SK-N-SH (cell line): ENCODE data around the gene SDC3. TPM values are rescaled to one million over a fixed set of nuclear protein-coding genes. Genes with fewer than 3 reads are reported as not detected.

Experiments used
- CTCF ChIA-PET: fragments of 300-600, 350-600 bp; formaldehyde crosslinking; extraction: SDS; loops from one replicate; lab custom pipeline; 2021; lab: Yijun Ruan, JAX
- POLR2A ChIA-PET: fragments of 350-600 bp; sonication (Branson Sonifier 250); formaldehyde crosslinking; extraction: SDS; loops from one replicate; lab custom pipeline; 2020; ENCODE audit warnings: antibody characterized with exemption, inconsistent platforms; lab: Yijun Ruan, JAX
- DNase-seq: peaks from one replicate; pipeline ENCODE4 v3.0.0; 2012
- H2AFZ ChIP-seq: fragments of 200-600 bp; sonication (generic); 2 replicates; pipeline ENCODE4 v1.8.1; 2016; ENCODE audit warnings: antibody characterized with exemption, mild to moderate bottlenecking, low read depth
- H3F3A ChIP-seq: fragments of 200-600 bp; sonication (generic); replicated peaks from 2 replicates; pipeline ENCODE3; 2016; ENCODE audit warnings: antibody characterized with exemption, mild to moderate bottlenecking; ENCODE audit not compliant: insufficient read depth
- H3K27ac ChIP-seq, 2 experiments: fragments of 200-500 bp in 1 of 2; fragments of 200-600 bp in 1 of 2; sonication (Bioruptor generic) in 1 of 2; sonication (generic), shearing (Covaris generic) in 1 of 2; 2 replicates each; pipeline versions ENCODE4 v1.5.1 to v1.6.1; 2014 to 2016; ENCODE audit warnings: low read depth in 2 of 2, inconsistent platforms in 1 of 2, low read length in 1 of 2, mild to moderate bottlenecking in 1 of 2, mixed read lengths in 1 of 2
- H3K27me3 ChIP-seq: fragments of 200-600 bp; sonication (generic), shearing (Covaris generic); 2 replicates; pipeline ENCODE4 v1.6.1; 2016; ENCODE audit warnings: mixed run types; ENCODE audit not compliant: insufficient read depth
- H3K36me3 ChIP-seq, 2 experiments: fragments of 200-500 bp in 1 of 2; fragments of 200-600 bp in 1 of 2; sonication (Bioruptor generic) in 1 of 2; sonication (generic) in 1 of 2; replicated peaks in 1 of 2; 2 replicates each; pipeline versions ENCODE3 to v1.5.1; 2014 to 2016; ENCODE audit warnings: low read length in 1 of 2, mild to moderate bottlenecking in 1 of 2; ENCODE audit not compliant: insufficient read depth in 2 of 2, control insufficient read depth in 1 of 2
- H3K4me1 ChIP-seq, 2 experiments: fragments of 200-500 bp in 1 of 2; fragments of 200-600 bp in 1 of 2; sonication (Bioruptor generic) in 1 of 2; sonication (generic), shearing (Covaris generic) in 1 of 2; 2 replicates each; pipeline versions ENCODE4 v1.5.1 to v1.6.1; 2014 to 2016; ENCODE audit warnings: low read depth in 1 of 2, low read length in 1 of 2, mixed run types in 1 of 2; ENCODE audit not compliant: insufficient read depth in 2 of 2, control insufficient read depth in 1 of 2
- H3K4me2 ChIP-seq: fragments of 200-600 bp; sonication (generic), shearing (Covaris generic); 2 replicates; pipeline ENCODE4 v1.6.1; 2017; ENCODE audit warnings: mixed run types
- H3K4me3 ChIP-seq, 2 experiments: fragments of 200-500 bp in 1 of 2; fragments of 200-600 bp in 1 of 2; sonication (Bioruptor generic) in 1 of 2; sonication (generic), shearing (Covaris generic) in 1 of 2; 2 replicates each; pipeline versions ENCODE4 v1.5.1 to v1.8.1; 2014 to 2016; ENCODE audit warnings: low read depth in 2 of 2, inconsistent platforms in 1 of 2, low read length in 1 of 2, mild to moderate bottlenecking in 1 of 2, mixed read lengths in 1 of 2, moderate library complexity in 1 of 2
- H3K79me2 ChIP-seq: fragments of 200-600 bp; sonication (generic); 2 replicates; pipeline ENCODE4 v1.8.1; 2017; ENCODE audit warnings: mild to moderate bottlenecking; ENCODE audit not compliant: insufficient read depth
- H3K9ac ChIP-seq: fragments of 200-600 bp; sonication (generic); 2 replicates; pipeline ENCODE4 v1.6.1; 2017; ENCODE audit warnings: mixed run types
- H3K9me2 ChIP-seq: fragments of 200-600 bp; sonication (generic); 2 replicates; pipeline ENCODE4 v1.6.1; 2017; ENCODE audit warnings: mixed run types
- H3K9me3 ChIP-seq: fragments of 200-600 bp; sonication (generic); 2 replicates; pipeline ENCODE4 v1.6.1; 2017; ENCODE audit warnings: mixed run types, mild to moderate bottlenecking, moderate library complexity
- H4K20me1 ChIP-seq: fragments of 200-600 bp; sonication (generic); 2 replicates; pipeline ENCODE4 v1.6.1; 2017; ENCODE audit warnings: mild to moderate bottlenecking, mixed run types; ENCODE audit not compliant: insufficient read depth
- ELF1 ChIP-seq: IDR thresholded peaks from 2 replicates; pipeline ENCODE4 v1.4.0; 2012
- EZH2phosphoT487 ChIP-seq: fragments of 200-600 bp; sonication (generic); IDR thresholded peaks from 2 replicates; pipeline ENCODE4 v1.6.1; 2017; ENCODE audit warnings: low read depth, mixed run types, mild to moderate bottlenecking, antibody characterized with exemption, moderate library complexity, borderline replicate concordance
- FOSL2 ChIP-seq: IDR thresholded peaks from 2 replicates; pipeline ENCODE4 v1.4.0; 2012; ENCODE audit warnings: low read depth, mild to moderate bottlenecking, moderate library complexity, borderline replicate concordance
- GABPA ChIP-seq: IDR thresholded peaks from 2 replicates; pipeline ENCODE4 v1.4.0; 2012; ENCODE audit warnings: low read depth, mild to moderate bottlenecking
- JUND ChIP-seq: IDR thresholded peaks from 2 replicates; pipeline ENCODE4 v1.4.0; 2012
- MAX ChIP-seq: IDR thresholded peaks from 2 replicates; pipeline ENCODE4 v1.4.0; 2012; ENCODE audit warnings: low read depth
- MEF2A ChIP-seq: IDR thresholded peaks from 2 replicates; pipeline ENCODE4 v1.4.0; 2012; ENCODE audit warnings: low read depth, borderline replicate concordance
- MXI1 ChIP-seq: IDR thresholded peaks from 2 replicates; pipeline ENCODE4 v1.6.1; 2012; ENCODE audit warnings: mild to moderate bottlenecking, low read depth, low read length, improper control_type of control experiment
- PBX3 ChIP-seq: IDR thresholded peaks from 2 replicates; pipeline ENCODE4; 2012
- POLR2AphosphoS5 ChIP-seq: IDR thresholded peaks from 2 replicates; pipeline ENCODE4 v1.6.1; 2012; ENCODE audit warnings: low read depth, low read length
- RAD21 ChIP-seq: IDR thresholded peaks from 2 replicates; pipeline ENCODE4 v1.6.1; 2012; ENCODE audit warnings: mild to moderate bottlenecking, low read length
- RFX5 ChIP-seq: IDR thresholded peaks from 2 replicates; pipeline ENCODE4 v1.6.1; 2012; ENCODE audit warnings: mild to moderate bottlenecking, improper control_type of control experiment, low read length
- RXRA ChIP-seq: IDR thresholded peaks from 2 replicates; pipeline ENCODE4 v1.4.0; 2012; ENCODE audit warnings: low read depth, mild to moderate bottlenecking, borderline replicate concordance
- SIN3A ChIP-seq: IDR thresholded peaks from 2 replicates; pipeline ENCODE4 v1.6.1; 2012; ENCODE audit warnings: low read depth, mild to moderate bottlenecking, low read length, moderate library complexity, borderline replicate concordance
- TEAD4 ChIP-seq: IDR thresholded peaks from 2 replicates; pipeline ENCODE4 v1.4.0; 2012; ENCODE audit warnings: mild to moderate bottlenecking, borderline replicate concordance; ENCODE audit not compliant: insufficient read depth
- ZBTB33 ChIP-seq: IDR thresholded peaks from 2 replicates; pipeline ENCODE4 v1.4.0; 2012; ENCODE audit warnings: low read depth, borderline replicate concordance
- WGBS: methylation state at CpG from one replicate; pipeline ENCODE4 v1.1.6; 2017; ENCODE audit warnings: low lambda C conversion rate; 5-methylcytosine and 5-hydroxymethylcytosine counted together
- polyA plus RNA-seq, 3 experiments: library from polyadenylated mRNA; depleted of rRNA; stranded (reverse); fragments of >200 nt; gene quantifications; 2 replicates each; pipeline ENCODE4 v1.2.3, GENCODE V29; 2012

The SDC3 gene
- polyA plus RNA-seq, 1 of the 3 experiments (the other 2 are of a cell fraction): 18.8 TPM

- H3K4me3 ChIP-seq: no peak overlapping the region
- H3K36me3 ChIP-seq: no peaks in the 10 kb centered on the region
- no peaks in the 10 kb centered on the region for H3K9me3 ChIP-seq
- DNase-seq: no peak
- H3K9ac ChIP-seq: no peak overlapping the region
- no peak overlapping the region for H3K27ac ChIP-seq
- TF ChIP-seq MEF2A (no peak), MXI1 (no peak), TEAD4 (no peak), ELF1 (no peak), EZH2phosphoT487 (no peak), RXRA (no peak)
- WGBS: 77% methylated on average over 6 of the region's 7 CpGs
- peaks cover 0 to 5% of the 10 kb centered on the region in 2 experiments; a peak in 2 of 4 replicates for H3K4me1 ChIP-seq
- no peak overlapping the region for H2AFZ ChIP-seq
- peaks cover 55% of the 10 kb centered on the region; the same call in 1 of the 2 replicates for H3K79me2 ChIP-seq
- CTCF ChIA-PET: interaction anchor here (0.8 to 47.0 kb wide), 5 partner anchors 16 to 112 kb away, joined by 3 to 1422 read pairs (median 6); no protein-coding TSS in a partner anchor
- H3F3A ChIP-seq: peaks cover 9% of the 10 kb centered on the region
- no peak overlapping the region for H3K4me2 ChIP-seq
- POLR2A ChIA-PET: no interaction called here
- H3K27me3 ChIP-seq: no peaks in the 10 kb centered on the region
- no peaks in the 10 kb centered on the region for H3K9me2 ChIP-seq
- H4K20me1 ChIP-seq: peaks cover 78% of the 10 kb centered on the region
Measured at GRCh38 chr1:30894508-30894973, 14.0 kb downstream of the SDC3 start.

- Histone ChIP-seq H3K4me3 (no peak overlapping the region), H3K9me3 (no peaks in the 10 kb centered on the region), H3K27me3 (no peaks in the 10 kb centered on the region), H3K27ac (no peak overlapping the region), H3F3A (peaks cover 14% of the 10 kb centered on the region), H2AFZ (no peak overlapping the region), H3K36me3 (no peaks in the 10 kb centered on the region), H3K9ac (no peak overlapping the region), H3K4me2 (no peak overlapping the region), H3K9me2 (no peaks in the 10 kb centered on the region), H3K4me1 (peaks cover under 1 to 11% of the 10 kb centered on the region in 2 experiments; a peak in 3 of 4 replicates), H3K79me2 (peaks cover 49% of the 10 kb centered on the region; the same call in 1 of the 2 replicates), H4K20me1 (peaks cover 80% of the 10 kb centered on the region)
- WGBS: 92% methylated on average over 9 of the region's 9 CpGs
- TF ChIP-seq PBX3: no peak
- no peak for DNase-seq
- ChIA-PET POLR2A (no interaction called here), CTCF (interaction anchor here (0.7 to 47.0 kb wide), 4 partner anchors 17 to 107 kb away, joined by 3 to 1422 read pairs (median 4); no protein-coding TSS in a partner anchor)
Measured at GRCh38 chr1:30893776-30894507, 14.6 kb downstream of the SDC3 start.

GRCh38 chr1:30892671-30893073, 15.9 kb downstream of the SDC3 start:
- ChIA-PET CTCF (interaction anchor here (0.9 to 47.0 kb wide), 5 partner anchors 9 to 113 kb away, joined by 3 to 1422 read pairs (median 3); no protein-coding TSS in a partner anchor), POLR2A (interaction anchor here (1.3 kb wide), 1 partner anchor 34 kb away, joined by 5 read pairs; no protein-coding TSS in a partner anchor)
- no peaks in the 10 kb centered on the region for H3K9me2 ChIP-seq
- no peaks in the 10 kb centered on the region for H3K27me3 ChIP-seq
- H2AFZ ChIP-seq: no peak overlapping the region
- H3K9me3 ChIP-seq: no peaks in the 10 kb centered on the region
- no peak overlapping the region for H3K4me3 ChIP-seq
- no peak overlapping the region for H3K4me2 ChIP-seq
- 83% methylated on average over 3 of the region's 6 CpGs for WGBS
- H4K20me1 ChIP-seq: peaks cover 80% of the 10 kb centered on the region
- no peak for DNase-seq
- H3K4me1 ChIP-seq: peaks cover 11 to 23% of the 10 kb centered on the region in 2 experiments; a peak in 3 of 4 replicates
- peaks cover 41% of the 10 kb centered on the region; the same call in 1 of the 2 replicates for H3K79me2 ChIP-seq
- no peak overlapping the region for H3K27ac ChIP-seq
- no peaks in the 10 kb centered on the region for H3K36me3 ChIP-seq
- H3F3A ChIP-seq: peaks cover 14% of the 10 kb centered on the region
- no peak overlapping the region for H3K9ac ChIP-seq
- TF ChIP-seq ZBTB33 (no peak), RFX5 (no peak), MAX (no peak), MEF2A (no peak), GABPA (no peak), PBX3 (no peak), POLR2AphosphoS5 (no peak), SIN3A (no peak), JUND (no peak), RAD21 (no peak), FOSL2 (no peak), EZH2phosphoT487 (no peak)
